GM12864 (cell line): ENCODE data around the gene NHP2.
"Not testable (repeated sequence)": the region's sequence is repeated elsewhere in the genome, so short reads cannot be mapped to it uniquely, and the experiment has no call there.

Source experiments
- DNase-seq: peaks from one replicate; pipeline ENCODE4 v3.0.0-alpha.2; 2011; ENCODE audit warnings: low read depth
- H3K4me3 ChIP-seq: 2 replicates; pipeline ENCODE4 v1.5.1; 2011; ENCODE audit warnings: mild to moderate bottlenecking, low read depth, low read length, control low read depth
- TF ChIP-seq, protein P1 (sequence below): IDR thresholded peaks from 2 replicates; pipeline ENCODE4 v1.5.1; 2011; ENCODE audit warnings: low read depth, mild to moderate bottlenecking, moderate library complexity, low read length, control low read depth, inconsistent platforms; ENCODE audit errors: missing control alignments

The NHP2 gene

DNA sequence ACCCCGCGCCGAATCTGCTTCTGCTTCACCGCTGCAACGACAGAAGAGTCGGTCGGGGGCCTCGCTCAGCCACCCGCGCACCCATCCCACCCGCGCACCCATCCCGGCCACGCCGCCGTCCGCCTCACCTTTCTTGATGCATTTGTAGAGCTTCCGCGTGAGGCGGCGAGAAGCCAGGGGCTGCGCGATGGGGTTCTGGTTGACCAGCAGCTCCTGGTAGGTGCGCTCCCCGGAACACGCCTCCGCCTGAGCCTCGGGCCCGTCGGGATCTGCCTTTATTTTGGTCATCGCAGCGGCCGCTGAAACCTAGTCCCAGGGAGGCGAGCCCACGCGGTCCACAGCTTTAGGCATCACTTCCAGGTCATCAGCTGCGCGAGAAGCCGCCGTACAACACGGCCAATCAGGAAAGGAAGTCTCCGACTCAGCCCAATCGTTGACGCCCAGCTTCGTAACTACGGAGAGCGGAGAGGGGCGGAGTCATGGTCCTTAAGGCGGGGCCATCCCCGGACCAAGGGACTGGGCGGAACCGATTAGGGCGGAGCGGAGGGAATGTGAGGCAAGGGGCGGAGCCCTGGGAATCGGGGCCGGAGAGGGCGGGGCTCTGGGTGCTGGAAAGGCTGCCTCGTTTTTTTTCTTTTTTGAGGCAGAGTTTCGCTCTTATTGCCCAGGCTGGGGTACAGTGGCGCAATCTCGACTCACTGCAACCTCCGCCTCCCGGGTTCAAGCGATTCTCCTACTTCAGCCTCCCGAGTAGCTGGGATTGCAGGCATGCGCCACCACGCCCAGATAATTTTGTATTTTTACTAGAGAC lies at the start of gene NHP2:
Gene NHP2, minus strand, starts transcription at position 356 of the 811 bp plus-strand sequence. Its CDS starts 68 bp downstream, at position 288.
- peak within 1 kb of the TSS; percentile 95 for H3K4me3 ChIP-seq
- DNase-seq: peak; percentile 93
- TF ChIP-seq, protein P1, sequence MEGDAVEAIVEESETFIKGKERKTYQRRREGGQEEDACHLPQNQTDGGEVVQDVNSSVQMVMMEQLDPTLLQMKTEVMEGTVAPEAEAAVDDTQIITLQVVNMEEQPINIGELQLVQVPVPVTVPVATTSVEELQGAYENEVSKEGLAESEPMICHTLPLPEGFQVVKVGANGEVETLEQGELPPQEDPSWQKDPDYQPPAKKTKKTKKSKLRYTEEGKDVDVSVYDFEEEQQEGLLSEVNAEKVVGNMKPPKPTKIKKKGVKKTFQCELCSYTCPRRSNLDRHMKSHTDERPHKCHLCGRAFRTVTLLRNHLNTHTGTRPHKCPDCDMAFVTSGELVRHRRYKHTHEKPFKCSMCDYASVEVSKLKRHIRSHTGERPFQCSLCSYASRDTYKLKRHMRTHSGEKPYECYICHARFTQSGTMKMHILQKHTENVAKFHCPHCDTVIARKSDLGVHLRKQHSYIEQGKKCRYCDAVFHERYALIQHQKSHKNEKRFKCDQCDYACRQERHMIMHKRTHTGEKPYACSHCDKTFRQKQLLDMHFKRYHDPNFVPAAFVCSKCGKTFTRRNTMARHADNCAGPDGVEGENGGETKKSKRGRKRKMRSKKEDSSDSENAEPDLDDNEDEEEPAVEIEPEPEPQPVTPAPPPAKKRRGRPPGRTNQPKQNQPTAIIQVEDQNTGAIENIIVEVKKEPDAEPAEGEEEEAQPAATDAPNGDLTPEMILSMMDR: no peak

GRCh38 chr5:178202541-178202940 lies 48.9 kb upstream of the NHP2 start:
- H3K4me3 ChIP-seq: no peak overlapping the region
- no peak for DNase-seq
- TF ChIP-seq, protein P1: no peak

GRCh38 chr5:178201927-178202235 lies 48.2 kb upstream of the NHP2 start:
- no peak overlapping the region for H3K4me3 ChIP-seq
- no peak for DNase-seq
- TF ChIP-seq, protein P1: no peak

- TF ChIP-seq, protein P1: no peak
- no peak for DNase-seq
- H3K4me3 ChIP-seq: no peak overlapping the region
Observed at GRCh38 chr5:178201221-178201926, 47.7 kb upstream of the NHP2 start.

- no peak overlapping the region for H3K4me3 ChIP-seq
- TF ChIP-seq, protein P1: no peak
- no peak for DNase-seq
Observed at GRCh38 chr5:178199581-178200434, 46.1 kb upstream of the NHP2 start.

- DNase-seq: no peak
- TF ChIP-seq, protein P1: no peak
- no peak overlapping the region for H3K4me3 ChIP-seq
Observed at GRCh38 chr5:178198706-178199105, 45.0 kb upstream of the NHP2 start.

- DNase-seq, H3K4me3 ChIP-seq: not testable (repeated sequence)
Observed at GRCh38 chr5:178198151-178198550, 44.5 kb upstream of the NHP2 start.
